Vagina (tissue), 2 donors: ENCODE measurements around the gene LTB4R2.

Experiments used
- POLR2A ChIP-seq, 2 donors: fragments of 450-650 bp; IDR thresholded peaks; one replicate each; pipeline ENCODE4 v1.6.1; 2017; ENCODE audit warnings: antibody characterized with exemption in 2 of 2, mild to moderate bottlenecking in 2 of 2, moderate library complexity in 2 of 2
- POLR2AphosphoS5 ChIP-seq, 2 donors: sonication (generic); formaldehyde crosslinking; IDR thresholded peaks; one replicate each; pipeline ENCODE4 v1.9.0; 2017; ENCODE audit warnings: antibody characterized with exemption in 2 of 2, mild to moderate bottlenecking in 2 of 2, low read depth in 1 of 2; ENCODE audit not compliant: insufficient read depth in 1 of 2
- TF ChIP-seq, protein P1 (sequence below), 3 experiments: fragments of 450-650 bp in 2 of 3; fragments of 200-600 bp in 1 of 3; sonication (generic) in 1 of 3; IDR thresholded peaks; one replicate each; pipeline ENCODE4 v1.5.1; 2017 to 2019; ENCODE audit warnings: antibody characterized with exemption in 3 of 3, mild to moderate bottlenecking in 2 of 3, moderate library complexity in 2 of 3

DNA sequence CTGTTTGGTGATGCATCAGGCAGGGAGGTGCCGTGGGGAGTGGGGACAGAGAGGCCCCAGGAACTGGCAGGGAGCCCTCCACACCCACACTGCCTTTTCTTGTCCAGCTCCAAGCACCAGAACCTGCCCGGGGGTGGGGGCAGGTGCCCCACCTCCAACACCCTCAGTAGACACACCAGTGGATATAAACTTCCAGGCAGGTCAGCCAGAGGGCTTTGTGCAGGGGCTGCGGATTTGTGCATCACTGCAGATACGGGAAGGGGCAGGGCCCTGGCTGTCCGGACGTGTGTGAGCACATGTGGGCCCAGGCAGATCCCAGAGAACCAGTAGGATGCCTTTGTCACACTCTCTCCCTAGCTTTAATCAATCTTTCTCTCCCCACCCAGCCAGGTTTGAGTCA is 45.6 kb upstream of the LTB4R2 start:
- peak in 1 of 2 donors; percentile 15 for TF ChIP-seq POLR2AphosphoS5 (IDR thresholded peaks at IDR 0.05; ENCODE audit: insufficient read depth in 1 of 2, low read depth in 1 of 2)
- TF ChIP-seq, protein P1, sequence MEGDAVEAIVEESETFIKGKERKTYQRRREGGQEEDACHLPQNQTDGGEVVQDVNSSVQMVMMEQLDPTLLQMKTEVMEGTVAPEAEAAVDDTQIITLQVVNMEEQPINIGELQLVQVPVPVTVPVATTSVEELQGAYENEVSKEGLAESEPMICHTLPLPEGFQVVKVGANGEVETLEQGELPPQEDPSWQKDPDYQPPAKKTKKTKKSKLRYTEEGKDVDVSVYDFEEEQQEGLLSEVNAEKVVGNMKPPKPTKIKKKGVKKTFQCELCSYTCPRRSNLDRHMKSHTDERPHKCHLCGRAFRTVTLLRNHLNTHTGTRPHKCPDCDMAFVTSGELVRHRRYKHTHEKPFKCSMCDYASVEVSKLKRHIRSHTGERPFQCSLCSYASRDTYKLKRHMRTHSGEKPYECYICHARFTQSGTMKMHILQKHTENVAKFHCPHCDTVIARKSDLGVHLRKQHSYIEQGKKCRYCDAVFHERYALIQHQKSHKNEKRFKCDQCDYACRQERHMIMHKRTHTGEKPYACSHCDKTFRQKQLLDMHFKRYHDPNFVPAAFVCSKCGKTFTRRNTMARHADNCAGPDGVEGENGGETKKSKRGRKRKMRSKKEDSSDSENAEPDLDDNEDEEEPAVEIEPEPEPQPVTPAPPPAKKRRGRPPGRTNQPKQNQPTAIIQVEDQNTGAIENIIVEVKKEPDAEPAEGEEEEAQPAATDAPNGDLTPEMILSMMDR (IDR thresholded peaks at IDR 0.05) = no peak
- TF ChIP-seq POLR2A (IDR thresholded peaks at IDR 0.05) = no peak
